Left hindlimb (tissue), 1 donor: ENCODE results near the gene ESRRA.

Source experiments
- DNase-seq: peaks from one replicate; pipeline ENCODE4 v3.0.0-alpha.2; 2018

Gene ESRRA

DNA sequence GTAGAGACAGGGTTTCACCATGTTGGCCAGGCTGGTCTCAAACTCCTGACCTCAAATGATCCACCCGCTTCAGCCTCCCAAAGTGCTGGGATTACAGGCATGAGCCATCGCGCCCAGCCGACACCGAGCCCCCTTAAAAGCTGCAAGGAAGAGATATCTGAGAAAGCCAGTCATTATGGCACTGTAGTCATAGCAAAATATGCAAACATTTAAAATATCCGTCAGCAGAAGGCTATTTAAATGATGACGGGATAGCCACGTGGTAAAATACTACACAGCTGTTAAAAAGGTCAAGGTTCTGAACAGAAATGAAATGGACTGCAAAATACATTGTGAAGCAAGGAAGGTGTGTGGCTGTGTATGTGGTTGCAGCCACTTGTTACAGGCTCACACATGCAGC lies 28.2 kb downstream of the ESRRA start:
- no peak for DNase-seq

DNA sequence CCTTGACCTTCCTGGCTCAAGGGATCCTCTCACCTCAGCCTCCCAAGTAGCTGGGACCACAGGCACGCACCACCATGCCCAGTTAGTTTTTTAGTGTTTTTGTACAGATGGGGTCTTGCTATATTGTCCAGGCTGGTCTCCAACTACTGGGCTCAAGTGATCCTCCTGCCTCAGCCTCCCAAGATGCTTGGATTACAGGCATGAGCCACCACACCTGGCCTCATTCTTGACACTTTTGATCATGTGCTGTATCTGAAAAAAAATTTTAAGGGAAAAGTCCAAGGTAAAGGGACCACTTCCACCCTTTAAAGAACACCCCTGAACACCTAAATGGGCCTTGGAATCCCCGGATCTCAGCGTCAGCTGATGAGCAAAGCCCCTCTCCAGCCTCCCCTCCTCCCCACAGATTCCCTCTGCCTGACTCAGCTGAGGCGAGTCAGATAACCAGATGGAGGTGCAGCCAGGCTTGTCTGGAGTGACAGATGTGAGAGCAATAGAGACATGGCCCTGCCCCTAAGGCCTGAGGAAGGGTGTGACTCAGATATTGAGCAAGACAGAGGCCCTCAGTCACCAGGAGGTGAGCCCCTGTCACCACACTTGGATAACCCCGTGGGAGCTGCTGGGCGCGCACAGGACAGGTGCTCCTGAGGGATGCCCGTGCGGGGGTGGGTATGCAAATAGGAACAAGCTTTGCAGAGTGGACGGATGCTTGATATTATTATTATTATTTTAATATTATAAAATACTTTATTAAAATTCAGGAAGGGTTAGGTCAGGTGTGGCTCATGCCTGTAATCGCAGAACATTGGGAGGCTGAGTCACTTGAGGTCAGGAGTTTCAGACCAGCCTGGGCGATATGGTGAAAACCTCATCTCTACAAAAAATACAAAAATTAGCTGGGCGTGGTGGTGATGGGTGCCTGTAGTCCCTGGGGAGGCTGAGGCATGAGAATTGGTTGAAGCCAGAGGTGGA lies 29.7 kb downstream of the ESRRA start:
- DNase-seq: no peak

DNA sequence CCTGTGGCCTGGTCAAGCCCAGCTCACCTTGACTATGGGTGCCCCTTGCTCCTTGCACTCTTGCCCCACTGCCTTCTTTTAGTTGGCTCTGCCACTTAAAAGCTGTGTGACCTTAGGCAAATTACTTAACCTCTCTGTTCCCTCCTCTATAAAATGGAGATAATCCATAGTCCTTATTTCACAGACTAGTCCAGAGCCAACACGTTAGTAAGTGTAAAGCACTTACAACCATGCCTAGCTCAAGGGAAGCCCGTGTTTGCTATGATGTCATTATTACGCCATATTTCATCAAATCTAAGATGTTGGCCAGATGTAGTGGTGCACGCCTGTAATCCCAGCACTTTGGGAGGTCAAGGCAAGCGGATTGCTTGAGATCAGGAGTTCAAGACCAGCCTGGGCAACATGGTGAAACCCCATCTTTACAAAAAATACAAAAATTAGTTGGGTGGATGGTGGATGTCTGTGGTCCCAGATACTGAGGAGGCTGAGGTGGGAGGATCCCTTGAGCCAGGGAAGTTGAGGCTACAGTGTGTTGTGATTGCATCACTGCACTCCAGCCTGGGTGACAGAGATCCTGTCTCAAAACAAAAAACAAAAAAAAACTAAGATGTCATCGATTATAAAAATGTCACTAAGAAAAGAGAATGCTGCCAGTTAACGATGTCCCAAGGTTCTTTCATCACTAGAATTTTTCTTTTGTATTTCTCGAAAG lies 32.4 kb downstream of the ESRRA start:
- no peak for DNase-seq

DNA sequence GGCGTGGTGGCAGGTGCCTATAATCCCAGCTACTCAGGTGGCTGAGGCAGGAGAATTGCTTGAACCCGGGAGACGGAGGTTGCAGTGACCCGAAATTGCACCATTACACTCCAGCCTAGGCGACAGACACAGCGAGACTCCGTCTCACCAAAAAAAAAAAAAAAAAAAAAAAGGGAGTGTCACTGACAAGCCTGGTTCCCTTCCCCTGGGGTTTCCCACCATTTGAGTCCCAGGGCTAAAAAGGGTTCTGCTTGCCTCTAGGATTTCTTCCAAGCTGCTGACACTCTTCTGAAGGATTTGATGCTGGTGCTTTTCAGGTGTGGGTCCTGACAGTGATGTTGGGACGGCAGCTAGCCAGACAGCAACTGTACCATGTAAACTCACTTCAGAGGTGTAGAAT lies 33.4 kb downstream of the ESRRA start:
- no peak for DNase-seq

DNA sequence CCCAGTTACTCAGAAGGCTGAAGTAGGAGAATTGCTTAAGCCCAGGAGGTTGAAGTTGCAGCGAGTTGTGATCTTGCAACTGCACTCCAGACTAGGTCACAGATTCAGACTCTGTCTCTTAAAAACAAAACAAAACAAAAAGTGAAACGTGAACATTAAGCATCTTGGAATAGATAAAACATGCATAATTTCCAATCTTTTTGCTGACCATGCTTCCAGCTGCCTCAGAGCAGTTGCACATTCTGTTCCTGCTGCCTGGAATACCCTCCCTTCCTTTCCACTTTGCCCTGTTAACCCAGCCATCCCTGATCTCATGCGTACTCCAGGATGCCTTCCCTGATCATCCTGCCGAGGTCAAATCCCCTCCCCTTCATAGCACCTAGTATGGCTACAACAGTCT lies 34.0 kb downstream of the ESRRA start:
- DNase-seq: no peak

DNA sequence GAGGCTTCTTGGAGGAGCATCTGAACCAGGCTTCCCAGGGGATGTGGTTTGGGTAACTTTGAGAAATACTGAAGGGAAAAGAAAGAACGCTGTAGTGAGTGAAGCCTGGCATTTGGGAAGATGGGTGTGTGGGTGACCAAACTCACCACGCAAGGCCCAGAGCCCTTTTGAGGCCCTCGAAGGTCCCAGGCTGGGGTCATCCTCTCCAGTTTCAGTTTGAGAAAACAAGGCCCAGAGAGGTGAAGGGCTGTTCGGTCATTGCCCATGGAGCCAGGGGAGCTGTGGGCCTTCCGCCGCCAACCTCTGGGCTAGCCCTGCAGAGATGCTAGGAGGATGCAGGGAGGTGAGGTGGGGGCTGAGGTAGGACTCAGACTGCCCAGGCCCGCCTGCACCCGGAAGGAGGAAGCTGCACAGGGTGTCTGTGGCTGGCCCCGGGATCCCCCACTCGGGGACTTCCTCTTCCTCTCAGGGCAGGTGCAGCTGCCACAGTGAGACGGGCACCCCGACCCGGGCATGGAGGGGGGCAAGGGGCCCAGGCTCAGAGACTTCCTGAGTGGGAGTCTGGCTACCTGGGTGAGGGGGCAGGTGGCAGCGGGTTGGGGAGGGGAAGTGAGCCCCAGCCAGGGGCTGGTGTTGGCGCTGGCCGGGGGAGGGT lies 34.6 kb downstream of the ESRRA start, which contains the start of gene CCDC88B:
Gene CCDC88B (plus strand): TSS at position 451 of the 655 bp plus-strand sequence. CDS start 63 bp downstream, at position 514.
- DNase-seq: no peak

DNA sequence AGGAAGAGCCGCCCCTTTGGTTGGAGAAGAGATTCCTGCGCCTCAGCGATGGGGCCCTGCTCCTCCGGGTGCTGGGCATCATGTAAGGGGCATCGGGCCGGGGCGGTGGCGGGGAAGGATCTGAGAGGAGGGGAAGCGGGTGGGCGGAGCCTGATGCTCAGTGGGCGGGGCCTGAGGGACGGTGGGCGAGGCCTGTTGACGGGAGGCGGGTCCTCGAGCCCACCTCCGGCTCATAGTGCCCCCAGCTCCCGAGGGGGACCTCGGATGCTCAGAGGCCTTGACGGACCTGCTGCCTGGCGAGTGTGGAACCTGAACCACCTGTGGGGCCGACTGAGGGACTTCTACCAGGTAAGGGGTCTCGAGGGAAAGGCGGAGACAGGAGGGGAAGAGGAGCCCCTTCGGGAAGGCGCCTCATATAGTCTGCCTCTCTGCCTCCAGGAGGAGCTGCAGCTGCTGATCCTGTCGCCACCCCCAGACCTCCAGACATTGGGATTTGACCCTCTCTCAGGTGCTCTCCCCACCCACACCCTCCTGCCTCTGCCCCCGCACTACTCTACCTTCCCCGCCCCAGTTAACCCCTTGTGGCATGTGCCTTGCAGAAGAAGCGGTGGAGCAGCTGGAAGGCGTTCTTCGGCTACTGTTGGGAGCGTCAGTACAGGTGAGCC lies 35.5 kb downstream of the ESRRA start:
- no peak for DNase-seq

DNA sequence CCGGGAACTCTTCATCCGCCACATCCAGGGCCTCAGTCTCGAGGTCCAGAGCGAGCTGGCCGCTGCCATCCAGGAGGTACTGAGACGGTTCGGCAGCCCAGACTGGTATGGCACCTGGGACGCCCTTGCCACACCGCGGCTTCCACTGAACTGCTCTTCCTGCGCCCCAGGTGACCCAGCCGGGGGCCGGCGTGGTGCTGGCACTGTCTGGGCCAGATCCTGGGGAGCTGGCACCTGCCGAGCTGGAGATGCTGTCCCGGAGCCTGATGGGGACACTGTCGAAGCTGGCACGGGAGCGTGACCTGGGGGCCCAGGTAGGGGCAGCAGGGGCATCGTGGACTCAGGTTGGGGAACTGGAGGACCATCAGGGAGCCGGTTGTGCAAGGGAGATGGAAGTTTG lies 36.1 kb downstream of the ESRRA start:
- no peak for DNase-seq

DNA sequence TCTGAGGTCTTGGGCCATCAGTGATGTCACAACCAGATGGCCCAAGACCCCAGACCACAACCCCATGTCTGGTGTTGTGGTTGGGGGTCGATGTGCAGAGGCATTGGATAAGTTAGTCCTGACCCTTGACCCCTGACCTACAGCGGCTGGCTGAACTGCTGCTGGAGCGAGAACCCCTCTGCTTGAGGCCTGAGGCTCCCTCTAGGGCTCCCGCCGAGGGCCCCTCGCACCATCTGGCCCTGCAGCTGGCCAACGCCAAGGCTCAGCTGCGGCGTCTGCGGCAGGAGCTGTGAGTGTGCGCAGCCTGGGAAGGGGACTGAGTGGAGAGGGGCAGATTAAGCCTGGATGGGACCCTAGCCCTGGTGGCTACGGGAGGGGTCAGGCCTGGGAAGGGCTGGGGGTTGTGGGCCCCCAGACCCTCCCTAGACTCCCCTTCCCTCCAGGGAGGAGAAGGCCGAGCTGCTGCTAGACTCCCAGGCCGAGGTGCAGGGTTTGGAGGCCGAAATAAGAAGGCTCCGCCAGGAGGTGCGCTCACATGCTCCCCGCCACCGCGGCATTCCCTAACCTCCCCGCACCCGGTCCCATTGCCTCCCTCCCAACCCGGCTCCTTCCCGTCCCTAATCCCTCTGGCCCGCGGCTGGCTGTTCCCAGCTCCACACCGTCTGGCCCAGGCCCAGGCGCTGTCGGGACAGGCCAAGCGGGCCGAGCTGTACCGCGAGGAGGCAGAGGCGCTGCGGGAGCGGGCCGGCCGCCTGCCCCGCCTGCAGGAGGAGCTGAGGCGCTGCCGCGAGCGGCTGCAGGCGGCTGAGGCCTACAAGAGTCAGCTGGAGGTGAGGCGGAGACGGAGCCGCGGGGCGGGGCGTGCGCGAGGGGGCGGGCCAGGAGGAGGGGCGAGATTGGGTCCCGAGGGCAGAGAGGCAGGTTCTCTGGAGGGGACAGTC lies 36.8 kb downstream of the ESRRA start:
- peak; percentile 87 for DNase-seq

DNA sequence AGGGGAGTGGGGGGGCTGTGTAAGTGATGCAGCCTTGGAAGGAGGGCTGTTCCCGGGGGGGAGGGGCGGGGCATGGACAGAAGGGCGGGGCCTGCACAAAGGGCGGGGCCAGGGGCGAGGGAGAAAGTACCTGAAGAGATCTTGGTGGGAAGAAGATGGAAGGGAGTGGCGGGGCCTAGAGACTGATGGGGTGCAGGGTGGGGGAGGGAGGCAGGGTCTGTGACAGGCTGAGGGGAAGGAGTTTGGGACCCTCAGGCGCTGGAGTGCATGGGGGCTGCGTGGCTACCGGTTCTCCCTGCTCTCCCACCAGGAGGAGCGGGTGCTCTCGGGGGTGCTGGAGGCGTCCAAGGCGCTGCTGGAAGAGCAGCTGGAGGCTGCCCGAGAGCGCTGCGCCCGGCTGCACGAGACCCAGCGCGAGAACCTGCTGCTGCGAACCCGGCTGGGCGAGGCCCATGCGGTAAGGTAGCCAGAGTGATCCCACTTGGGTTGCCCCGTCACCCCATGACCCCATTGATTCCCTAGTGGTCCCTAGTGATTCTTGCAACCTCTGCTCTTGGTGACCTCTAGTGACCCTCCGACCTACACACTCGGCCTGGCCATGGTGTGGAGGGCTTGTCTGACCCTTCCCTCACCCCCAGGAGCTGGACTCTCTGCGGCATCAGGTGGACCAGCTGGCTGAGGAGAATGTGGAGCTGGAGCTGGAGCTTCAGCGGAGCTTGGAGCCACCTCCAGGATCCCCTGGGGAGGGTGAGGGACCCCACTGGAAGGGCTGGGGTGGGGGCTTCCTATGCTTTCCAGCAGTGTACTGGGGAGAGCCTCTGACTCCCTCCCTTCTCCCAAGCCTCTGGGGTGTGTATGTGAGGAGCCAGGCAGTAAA lies 37.8 kb downstream of the ESRRA start:
- DNase-seq: no peak

DNA sequence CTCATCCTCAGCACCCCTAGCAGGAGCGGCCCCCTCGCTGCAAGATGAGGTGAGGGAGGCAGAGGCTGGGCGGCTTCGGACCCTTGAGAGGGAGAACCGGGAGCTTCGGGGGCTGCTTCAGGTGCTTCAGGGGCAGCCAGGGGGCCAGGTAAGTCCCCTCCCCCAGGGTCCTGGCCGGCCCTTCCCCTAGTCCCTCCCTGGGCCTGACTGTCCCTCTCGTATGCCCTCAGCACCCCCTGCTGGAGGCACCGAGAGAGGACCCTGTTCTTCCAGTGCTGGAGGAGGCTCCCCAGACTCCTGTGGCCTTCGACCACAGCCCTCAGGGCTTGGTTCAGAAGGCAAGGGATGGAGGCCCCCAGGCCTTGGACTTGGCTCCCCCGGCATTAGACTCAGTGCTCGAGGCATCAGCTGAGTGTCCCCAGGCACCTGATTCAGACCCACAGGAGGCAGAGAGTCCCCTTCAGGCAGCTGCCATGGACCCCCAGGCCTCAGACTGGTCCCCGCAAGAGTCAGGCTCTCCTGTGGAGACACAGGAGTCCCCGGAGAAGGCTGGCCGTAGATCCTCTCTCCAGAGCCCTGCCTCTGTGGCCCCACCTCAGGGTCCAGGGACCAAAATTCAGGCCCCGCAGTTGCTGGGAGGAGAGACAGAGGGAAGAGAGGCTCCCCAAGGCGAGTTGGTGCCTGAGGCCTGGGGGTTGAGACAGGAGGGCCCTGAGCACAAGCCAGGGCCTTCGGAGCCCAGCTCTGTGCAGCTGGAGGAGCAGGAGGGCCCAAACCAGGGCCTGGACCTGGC lies 38.6 kb downstream of the ESRRA start:
- DNase-seq: no peak

DNA sequence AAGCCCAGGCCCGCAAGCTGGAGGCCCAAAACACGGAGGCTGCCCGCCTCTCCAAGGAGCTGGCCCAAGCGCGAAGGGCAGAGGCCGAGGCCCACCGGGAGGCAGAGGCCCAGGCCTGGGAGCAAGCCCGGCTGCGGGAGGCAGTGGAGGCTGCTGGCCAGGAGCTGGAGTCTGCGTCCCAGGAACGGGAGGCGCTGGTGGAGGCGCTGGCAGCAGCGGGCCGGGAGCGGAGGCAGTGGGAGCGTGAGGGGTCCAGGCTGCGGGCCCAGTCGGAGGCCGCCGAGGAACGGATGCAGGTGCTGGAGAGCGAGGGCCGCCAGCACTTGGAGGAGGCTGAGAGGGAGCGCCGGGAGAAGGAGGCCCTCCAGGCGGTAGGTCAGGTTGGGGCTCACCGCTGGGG lies 39.5 kb downstream of the ESRRA start:
- DNase-seq: peak; percentile 61

DNA sequence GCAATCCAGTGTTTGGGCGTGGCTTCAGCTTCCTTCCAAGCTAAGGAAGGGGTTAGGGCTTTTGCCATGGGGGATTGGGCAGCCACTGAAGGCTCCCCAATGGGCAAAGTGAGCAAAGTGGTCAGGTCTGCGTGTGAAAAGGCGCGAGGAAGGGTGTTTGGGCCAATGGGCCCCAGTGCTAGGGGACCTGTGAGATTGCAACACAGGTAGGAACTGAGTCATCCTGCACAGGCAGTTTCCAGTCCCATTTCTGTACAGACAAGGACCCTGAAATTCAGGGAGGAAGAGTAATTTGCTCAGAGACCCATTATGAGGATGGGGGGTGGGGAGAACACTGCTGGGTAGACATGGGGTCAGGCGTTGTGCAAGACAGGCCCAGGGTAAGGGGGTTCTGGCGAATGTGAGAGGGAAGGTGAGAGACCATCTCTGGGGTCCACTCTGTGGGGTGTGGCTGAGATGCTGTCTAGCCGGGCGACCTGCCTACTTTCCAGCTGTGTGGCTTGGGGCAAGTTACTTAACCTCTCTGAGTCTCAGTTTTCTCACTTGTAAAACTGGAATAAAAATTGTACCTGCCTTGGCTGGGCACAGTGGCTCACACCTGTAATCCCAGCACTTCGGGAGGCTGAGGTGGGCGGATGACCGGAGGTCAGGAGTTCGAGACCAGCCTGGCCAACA lies 42.0 kb downstream of the ESRRA start:
- DNase-seq: no peak

DNA sequence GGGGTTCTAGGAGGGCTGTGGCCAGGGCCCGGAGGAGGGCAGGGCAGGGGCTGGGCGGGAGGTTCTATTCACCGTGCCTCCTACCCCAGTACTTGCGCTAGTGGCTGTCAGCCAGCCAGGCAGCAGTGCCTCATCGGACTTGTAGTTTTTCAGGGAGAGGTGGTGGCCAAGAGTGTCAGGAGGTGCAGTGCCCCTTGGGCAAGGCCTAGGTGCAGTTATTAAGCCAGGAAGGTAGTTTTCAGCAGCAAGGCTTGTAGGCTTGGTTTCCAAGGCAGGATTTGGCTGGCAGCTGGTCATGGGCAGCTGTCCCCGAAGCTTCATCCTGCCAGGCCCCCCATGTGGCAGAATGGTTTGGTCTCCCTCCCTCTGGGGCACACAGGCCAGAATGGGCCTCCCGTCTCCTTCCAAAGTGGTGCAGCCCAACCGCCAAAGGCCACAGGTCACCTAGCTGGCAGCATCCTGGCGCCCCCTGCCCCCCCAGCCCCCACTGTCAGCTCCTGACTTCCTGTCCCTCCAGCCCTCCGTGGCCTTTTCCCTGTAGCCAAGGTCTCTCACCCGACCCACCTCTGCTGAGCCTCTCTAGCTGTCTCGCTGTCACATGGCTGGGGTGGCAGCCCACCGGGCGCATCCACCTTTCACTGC lies 43.2 kb downstream of the ESRRA start:
- no peak for DNase-seq

DNA sequence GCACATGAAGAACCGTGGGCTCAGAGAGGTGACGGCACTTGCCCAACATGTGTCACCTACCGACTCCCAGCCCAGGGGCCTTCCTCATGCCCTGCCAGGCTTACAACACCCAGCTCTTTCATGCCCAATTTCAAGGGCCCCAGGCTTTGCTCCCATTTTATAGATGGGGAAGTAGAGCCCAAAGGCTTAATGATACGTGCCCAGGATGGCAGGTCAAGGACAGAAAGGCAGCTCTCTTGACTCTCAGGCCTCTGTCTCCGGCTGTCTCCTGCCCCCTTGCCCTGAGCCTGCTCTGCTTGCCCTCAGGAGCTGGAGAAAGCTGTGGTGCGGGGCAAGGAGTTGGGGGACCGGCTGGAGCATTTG lies 43.7 kb downstream of the ESRRA start:
- DNase-seq: no peak

DNA sequence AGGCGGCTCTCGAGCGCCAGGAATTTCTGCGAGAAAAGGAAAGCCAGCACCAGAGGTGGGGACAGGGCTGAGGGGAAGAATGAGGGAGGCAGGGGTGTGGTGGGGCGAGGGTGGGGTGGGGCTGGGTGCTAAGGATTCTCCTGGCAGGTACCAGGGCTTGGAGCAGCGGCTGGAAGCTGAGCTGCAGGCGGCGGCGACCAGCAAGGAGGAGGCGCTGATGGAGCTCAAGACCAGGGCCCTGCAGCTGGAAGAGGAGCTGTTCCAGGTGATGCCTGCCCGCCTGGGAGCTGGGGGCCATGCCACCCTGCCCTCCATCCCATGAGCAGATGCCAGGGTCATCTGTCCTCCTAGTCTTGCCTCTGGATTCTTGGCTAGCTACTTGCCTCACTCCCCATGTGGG lies 44.1 kb downstream of the ESRRA start:
- DNase-seq: no peak

DNA sequence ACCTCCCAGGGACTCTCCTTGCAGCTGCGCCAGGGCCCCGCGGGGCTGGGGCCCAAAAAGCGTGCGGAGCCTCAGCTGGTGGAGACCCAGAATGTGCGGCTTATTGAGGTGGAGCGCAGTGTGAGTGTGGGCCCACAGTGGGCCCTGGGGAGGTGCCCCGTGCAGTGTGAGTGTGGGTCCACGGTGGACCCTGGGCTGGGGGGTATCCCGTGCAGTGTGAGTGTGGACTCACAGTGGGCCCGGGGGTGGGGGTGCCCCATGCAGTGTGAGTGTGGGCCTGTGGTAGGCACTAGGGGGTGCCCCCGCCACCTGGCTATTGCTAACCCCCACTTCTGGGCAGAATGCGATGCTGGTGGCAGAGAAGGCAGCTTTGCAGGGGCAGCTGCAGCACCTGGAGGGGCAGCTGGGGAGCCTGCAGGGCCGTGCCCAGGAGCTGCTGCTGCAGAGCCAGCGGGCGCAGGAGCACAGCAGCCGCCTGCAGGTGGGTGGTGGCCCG lies 45.9 kb downstream of the ESRRA start:
- DNase-seq: no peak
